ENCODE data around the gene SKP2.

SKP2 gene

DNA sequence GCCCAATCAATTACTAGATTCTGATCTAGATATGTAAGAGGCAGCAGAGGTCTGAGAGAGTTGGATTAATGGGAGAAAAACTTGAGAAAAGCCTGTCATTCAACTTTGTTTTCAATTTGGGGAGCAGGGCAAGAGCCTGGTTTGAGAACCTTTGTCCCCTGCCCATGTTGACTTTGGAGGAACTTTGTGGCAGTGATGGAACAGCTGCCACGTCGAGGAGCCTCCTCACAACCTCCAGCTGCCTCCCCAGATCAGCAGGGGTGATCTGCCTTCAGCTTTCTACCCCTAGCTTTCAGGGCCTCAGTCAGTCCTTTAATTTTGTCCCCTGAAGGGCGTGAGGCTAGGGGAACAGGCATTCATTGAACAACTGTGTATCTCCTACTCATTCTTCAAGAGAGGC, 8.7 kb downstream of the SKP2 start:
- no CpG with 5 or more reads among the region's 3 CpGs for WGBS (ENCODE audit: extremely low coverage, insufficient coverage, low lambda C conversion rate)
- no peak overlapping the region for H4K8ac ChIP-seq (ENCODE audit: low read depth, low read length)
- H3K18ac ChIP-seq (ENCODE audit: low read length) = no peak overlapping the region
- no peaks in the 10 kb centered on the region for H3K27me3 ChIP-seq (ENCODE audit: insufficient read depth, low read length, poor library complexity)
- DNase-seq = no peak
- H3K23ac ChIP-seq (ENCODE audit: low read length) = no peak overlapping the region
- H3K4ac ChIP-seq (ENCODE audit: low read depth, low read length) = no peak overlapping the region
- peaks cover 9% of the 10 kb centered on the region for H3K4me1 ChIP-seq (ENCODE audit: control insufficient read depth, low read depth, low read length)
- no peak overlapping the region for H2AK5ac ChIP-seq (ENCODE audit: low read length)
- no peak overlapping the region for H3K4me2 ChIP-seq (ENCODE audit: low read length)
- H2BK15ac ChIP-seq (replicated peaks; ENCODE audit: low read depth) = no peak overlapping the region
- H3K79me1 ChIP-seq (ENCODE audit: low read length) = peaks cover 21% of the 10 kb centered on the region
- H3K4me3 ChIP-seq (ENCODE audit: low read length) = no peak overlapping the region
- peaks cover 47% of the 10 kb centered on the region for H3K79me2 ChIP-seq (ENCODE audit: control insufficient read depth, insufficient read depth, low read length)
- no peak overlapping the region for H3K56ac ChIP-seq (ENCODE audit: low read length)
- no peak overlapping the region for H3K9ac ChIP-seq (ENCODE audit: low read length)
- no peak overlapping the region for H2BK120ac ChIP-seq (ENCODE audit: low read depth, low read length)
- H3K27ac ChIP-seq (ENCODE audit: low read depth, low read length) = no peak overlapping the region
- H4K5ac ChIP-seq (ENCODE audit: low read length) = no peak overlapping the region
- no peak overlapping the region for H2BK5ac ChIP-seq (ENCODE audit: low read length)
- peaks cover 7% of the 10 kb centered on the region for H3K36me3 ChIP-seq (ENCODE audit: control insufficient read depth, insufficient read depth, low read length)

- no peak overlapping the region for H3K27ac ChIP-seq (ENCODE audit: low read depth, low read length)
- no peak overlapping the region for H3K4me2 ChIP-seq (ENCODE audit: low read length)
- H2BK5ac ChIP-seq (ENCODE audit: low read length) = no peak overlapping the region
- no CpG with 5 or more reads among the region's 4 CpGs for WGBS (ENCODE audit: extremely low coverage, insufficient coverage, low lambda C conversion rate)
- no peak overlapping the region for H4K5ac ChIP-seq (ENCODE audit: low read length)
- no peak overlapping the region for H3K4ac ChIP-seq (ENCODE audit: low read depth, low read length)
- peaks cover 20% of the 10 kb centered on the region for H3K79me1 ChIP-seq (ENCODE audit: low read length)
- H3K9ac ChIP-seq (ENCODE audit: low read length) = no peak overlapping the region
- H3K79me2 ChIP-seq (ENCODE audit: control insufficient read depth, insufficient read depth, low read length) = peaks cover 44% of the 10 kb centered on the region
- H4K8ac ChIP-seq (ENCODE audit: low read depth, low read length) = no peak overlapping the region
- no peaks in the 10 kb centered on the region for H3K27me3 ChIP-seq (ENCODE audit: insufficient read depth, low read length, poor library complexity)
- H2BK15ac ChIP-seq (replicated peaks; ENCODE audit: low read depth) = no peak overlapping the region
- DNase-seq = no peak
- H3K23ac ChIP-seq (ENCODE audit: low read length) = no peak overlapping the region
- no peak overlapping the region for H3K4me3 ChIP-seq (ENCODE audit: low read length)
- peaks cover 3% of the 10 kb centered on the region for H3K4me1 ChIP-seq (ENCODE audit: control insufficient read depth, low read depth, low read length)
- no peak overlapping the region for H3K18ac ChIP-seq (ENCODE audit: low read length)
- no peak overlapping the region for H2BK120ac ChIP-seq (ENCODE audit: low read depth, low read length)
- no peak overlapping the region for H2AK5ac ChIP-seq (ENCODE audit: low read length)
- no peak overlapping the region for H3K56ac ChIP-seq (ENCODE audit: low read length)
- peaks cover 7% of the 10 kb centered on the region for H3K36me3 ChIP-seq (ENCODE audit: control insufficient read depth, insufficient read depth, low read length)
Observed at GRCh38 chr5:36161361-36161760, 9.4 kb downstream of the SKP2 start.

GRCh38 chr5:36162810-36163486, 11.0 kb downstream of the SKP2 start:
- Histone ChIP-seq H3K9ac (ENCODE audit: low read length) (no peak overlapping the region), H3K4me2 (ENCODE audit: low read length) (no peak overlapping the region), H3K4ac (ENCODE audit: low read depth, low read length) (no peak overlapping the region), H3K4me3 (ENCODE audit: low read length) (no peak overlapping the region), H3K79me1 (ENCODE audit: low read length) (peaks cover 21% of the 10 kb centered on the region), H3K4me1 (ENCODE audit: control insufficient read depth, low read depth, low read length) (no peaks in the 10 kb centered on the region), H3K27ac (ENCODE audit: low read depth, low read length) (no peak overlapping the region), H3K18ac (ENCODE audit: low read length) (no peak overlapping the region), H4K8ac (ENCODE audit: low read depth, low read length) (no peak overlapping the region), H4K5ac (ENCODE audit: low read length) (no peak overlapping the region), H2BK5ac (ENCODE audit: low read length) (no peak overlapping the region), H3K79me2 (ENCODE audit: control insufficient read depth, insufficient read depth, low read length) (peaks cover 41% of the 10 kb centered on the region), H2BK15ac (replicated peaks; ENCODE audit: low read depth) (no peak overlapping the region), H3K56ac (ENCODE audit: low read length) (no peak overlapping the region), H3K36me3 (ENCODE audit: control insufficient read depth, insufficient read depth, low read length) (peaks cover 9% of the 10 kb centered on the region), H3K23ac (ENCODE audit: low read length) (no peak overlapping the region), H2AK5ac (ENCODE audit: low read length) (no peak overlapping the region), H3K27me3 (ENCODE audit: insufficient read depth, low read length, poor library complexity) (no peaks in the 10 kb centered on the region), H2BK120ac (ENCODE audit: low read depth, low read length) (no peak overlapping the region)
- no CpG with 5 or more reads among the region's 9 CpGs for WGBS (ENCODE audit: extremely low coverage, insufficient coverage, low lambda C conversion rate)
- DNase-seq = peak; percentile 68

GRCh38 chr5:36164461-36164860, 12.6 kb downstream of the SKP2 start:
- Histone ChIP-seq H3K18ac (ENCODE audit: low read length) (no peak overlapping the region), H3K4ac (ENCODE audit: low read depth, low read length) (no peak overlapping the region), H4K5ac (ENCODE audit: low read length) (no peak overlapping the region), H3K79me2 (ENCODE audit: control insufficient read depth, insufficient read depth, low read length) (peaks cover 31% of the 10 kb centered on the region), H4K8ac (ENCODE audit: low read depth, low read length) (no peak overlapping the region), H3K27ac (ENCODE audit: low read depth, low read length) (no peak overlapping the region), H3K27me3 (ENCODE audit: insufficient read depth, low read length, poor library complexity) (no peaks in the 10 kb centered on the region), H3K79me1 (ENCODE audit: low read length) (peaks cover 19% of the 10 kb centered on the region), H3K9ac (ENCODE audit: low read length) (no peak overlapping the region), H3K36me3 (ENCODE audit: control insufficient read depth, insufficient read depth, low read length) (peaks cover 9% of the 10 kb centered on the region), H3K4me1 (ENCODE audit: control insufficient read depth, low read depth, low read length) (no peaks in the 10 kb centered on the region), H3K4me3 (ENCODE audit: low read length) (no peak overlapping the region), H2BK120ac (ENCODE audit: low read depth, low read length) (no peak overlapping the region), H2BK5ac (ENCODE audit: low read length) (no peak overlapping the region), H3K56ac (ENCODE audit: low read length) (no peak overlapping the region), H2AK5ac (ENCODE audit: low read length) (no peak overlapping the region), H2BK15ac (replicated peaks; ENCODE audit: low read depth) (no peak overlapping the region), H3K4me2 (ENCODE audit: low read length) (no peak overlapping the region), H3K23ac (ENCODE audit: low read length) (no peak overlapping the region)
- WGBS (ENCODE audit: extremely low coverage, insufficient coverage, low lambda C conversion rate) = no CpG with 5 or more reads among the region's 4 CpGs
- DNase-seq = no peak

- H2BK120ac ChIP-seq (ENCODE audit: low read depth, low read length) = no peak overlapping the region
- DNase-seq = no peak
- no peaks in the 10 kb centered on the region for H3K27me3 ChIP-seq (ENCODE audit: insufficient read depth, low read length, poor library complexity)
- WGBS (ENCODE audit: extremely low coverage, insufficient coverage, low lambda C conversion rate) = no CpG with 5 or more reads among the region's 4 CpGs
- H3K18ac ChIP-seq (ENCODE audit: low read length) = no peak overlapping the region
- H2AK5ac ChIP-seq (ENCODE audit: low read length) = no peak overlapping the region
- H4K8ac ChIP-seq (ENCODE audit: low read depth, low read length) = no peak overlapping the region
- no peak overlapping the region for H3K4me3 ChIP-seq (ENCODE audit: low read length)
- H3K36me3 ChIP-seq (ENCODE audit: control insufficient read depth, insufficient read depth, low read length) = peaks cover 14% of the 10 kb centered on the region
- no peak overlapping the region for H3K23ac ChIP-seq (ENCODE audit: low read length)
- H3K79me1 ChIP-seq (ENCODE audit: low read length) = peaks cover 12% of the 10 kb centered on the region
- no peak overlapping the region for H4K5ac ChIP-seq (ENCODE audit: low read length)
- no peak overlapping the region for H3K4ac ChIP-seq (ENCODE audit: low read depth, low read length)
- H2BK15ac ChIP-seq (replicated peaks; ENCODE audit: low read depth) = no peak overlapping the region
- H3K27ac ChIP-seq (ENCODE audit: low read depth, low read length) = no peak overlapping the region
- no peak overlapping the region for H3K9ac ChIP-seq (ENCODE audit: low read length)
- peaks cover 10% of the 10 kb centered on the region for H3K79me2 ChIP-seq (ENCODE audit: control insufficient read depth, insufficient read depth, low read length)
- no peak overlapping the region for H3K56ac ChIP-seq (ENCODE audit: low read length)
- H3K4me1 ChIP-seq (ENCODE audit: control insufficient read depth, low read depth, low read length) = no peaks in the 10 kb centered on the region
- no peak overlapping the region for H3K4me2 ChIP-seq (ENCODE audit: low read length)
- no peak overlapping the region for H2BK5ac ChIP-seq (ENCODE audit: low read length)
Observed at GRCh38 chr5:36168737-36169136, 16.8 kb downstream of the SKP2 start.

DNA sequence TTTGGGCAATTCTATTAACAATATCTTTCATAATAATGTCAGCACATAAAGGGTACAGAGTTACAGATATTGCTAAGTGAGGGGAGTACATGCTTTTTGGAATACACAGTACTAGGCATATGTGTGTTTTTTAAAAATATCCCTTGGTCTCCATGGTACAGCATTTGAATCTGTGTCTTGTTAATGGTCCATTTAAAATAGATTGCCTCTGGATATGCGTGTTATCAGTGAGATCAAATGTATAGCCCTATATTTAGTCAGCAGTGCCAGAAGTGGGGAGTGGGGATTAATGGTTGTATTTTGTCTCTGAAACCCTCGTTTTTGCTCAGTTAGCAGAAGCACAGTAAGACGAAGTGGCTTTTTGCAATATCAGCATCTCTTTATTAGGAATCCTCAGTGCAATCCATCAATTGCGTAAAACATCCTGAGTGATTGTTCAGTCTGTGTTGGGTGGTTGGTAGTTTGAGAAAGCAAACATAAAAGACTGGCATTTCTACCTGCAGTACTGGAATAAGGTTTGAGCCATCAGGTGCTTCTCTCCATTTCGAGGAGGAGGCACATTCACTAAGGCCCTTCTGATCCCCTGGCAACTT, 19.0 kb downstream of the SKP2 start:
- H3K79me1 ChIP-seq (ENCODE audit: low read length) = peaks cover 5% of the 10 kb centered on the region
- H3K27ac ChIP-seq (ENCODE audit: low read depth, low read length) = no peak overlapping the region
- no peak overlapping the region for H3K4me3 ChIP-seq (ENCODE audit: low read length)
- H3K23ac ChIP-seq (ENCODE audit: low read length) = no peak overlapping the region
- no peak overlapping the region for H2AK5ac ChIP-seq (ENCODE audit: low read length)
- H4K5ac ChIP-seq (ENCODE audit: low read length) = no peak overlapping the region
- WGBS (ENCODE audit: extremely low coverage, insufficient coverage, low lambda C conversion rate) = no CpG with 5 or more reads among the region's 5 CpGs
- no peak overlapping the region for H2BK120ac ChIP-seq (ENCODE audit: low read depth, low read length)
- H3K9ac ChIP-seq (ENCODE audit: low read length) = no peak overlapping the region
- H3K36me3 ChIP-seq (ENCODE audit: control insufficient read depth, insufficient read depth, low read length) = peaks cover 13% of the 10 kb centered on the region
- H4K8ac ChIP-seq (ENCODE audit: low read depth, low read length) = no peak overlapping the region
- no peak overlapping the region for H3K4me2 ChIP-seq (ENCODE audit: low read length)
- DNase-seq = no peak
- no peak overlapping the region for H2BK5ac ChIP-seq (ENCODE audit: low read length)
- H3K18ac ChIP-seq (ENCODE audit: low read length) = no peak overlapping the region
- H3K27me3 ChIP-seq (ENCODE audit: insufficient read depth, low read length, poor library complexity) = no peaks in the 10 kb centered on the region
- no peak overlapping the region for H3K4ac ChIP-seq (ENCODE audit: low read depth, low read length)
- H3K4me1 ChIP-seq (ENCODE audit: control insufficient read depth, low read depth, low read length) = no peaks in the 10 kb centered on the region
- no peak overlapping the region for H3K56ac ChIP-seq (ENCODE audit: low read length)
- H3K79me2 ChIP-seq (ENCODE audit: control insufficient read depth, insufficient read depth, low read length) = peaks cover 2% of the 10 kb centered on the region
- H2BK15ac ChIP-seq (replicated peaks; ENCODE audit: low read depth) = no peak overlapping the region
